NT2/D1 (cell line): ENCODE data around the gene PSMA2.

Source experiments
- SUZ12 ChIP-seq: IDR thresholded peaks from 2 replicates; pipeline ENCODE4 v1.6.1; 2011; ENCODE audit not compliant: insufficient read length, insufficient read depth; ENCODE audit errors: extremely low read depth
- YY1 ChIP-seq: IDR thresholded peaks from 2 replicates; pipeline ENCODE4 v1.6.1; 2011; ENCODE audit not compliant: insufficient read length, insufficient read depth
- ZNF274 ChIP-seq: IDR thresholded peaks from 2 replicates; pipeline ENCODE4 v1.6.1; 2011; ENCODE audit warnings: mild to moderate bottlenecking, low read depth, low read length

GRCh38 chr7:42915356-42915755 is 16.6 kb downstream of the PSMA2 start:
- no peak for TF ChIP-seq YY1
- no peak for TF ChIP-seq SUZ12
- TF ChIP-seq ZNF274 = no peak
